ENCODE results near the gene PPP4R2. TPM values are rescaled to one million over a fixed set of nuclear protein-coding genes. Genes with fewer than 3 reads are reported as not detected.

Gene PPP4R2
- total RNA-seq, 1 donor from 2014 or later, result 33.0 TPM

DNA sequence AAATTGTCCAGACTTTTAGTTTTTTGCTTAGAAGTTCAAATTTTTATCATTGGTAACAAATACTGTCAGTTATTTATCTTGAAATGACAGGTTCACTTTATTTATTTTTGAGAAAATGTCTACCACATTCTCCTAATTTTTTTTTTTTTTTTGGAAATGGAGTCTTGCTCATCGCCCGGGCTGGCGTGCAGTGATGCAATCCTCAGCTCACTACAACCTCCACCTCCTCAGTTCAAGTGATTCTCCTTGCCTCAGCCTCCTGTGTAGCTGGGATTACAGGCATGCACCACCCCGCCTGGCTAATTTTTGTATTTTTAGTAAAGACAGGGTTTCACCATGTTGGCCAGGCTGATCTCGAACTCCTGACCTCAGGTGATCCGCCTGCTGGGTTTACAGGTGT lies 48.8 kb downstream of the PPP4R2 start:
- H3K4me3 ChIP-seq (ENCODE audit: low read depth, low read length), result no peak overlapping the region
- TF ChIP-seq, protein P1, sequence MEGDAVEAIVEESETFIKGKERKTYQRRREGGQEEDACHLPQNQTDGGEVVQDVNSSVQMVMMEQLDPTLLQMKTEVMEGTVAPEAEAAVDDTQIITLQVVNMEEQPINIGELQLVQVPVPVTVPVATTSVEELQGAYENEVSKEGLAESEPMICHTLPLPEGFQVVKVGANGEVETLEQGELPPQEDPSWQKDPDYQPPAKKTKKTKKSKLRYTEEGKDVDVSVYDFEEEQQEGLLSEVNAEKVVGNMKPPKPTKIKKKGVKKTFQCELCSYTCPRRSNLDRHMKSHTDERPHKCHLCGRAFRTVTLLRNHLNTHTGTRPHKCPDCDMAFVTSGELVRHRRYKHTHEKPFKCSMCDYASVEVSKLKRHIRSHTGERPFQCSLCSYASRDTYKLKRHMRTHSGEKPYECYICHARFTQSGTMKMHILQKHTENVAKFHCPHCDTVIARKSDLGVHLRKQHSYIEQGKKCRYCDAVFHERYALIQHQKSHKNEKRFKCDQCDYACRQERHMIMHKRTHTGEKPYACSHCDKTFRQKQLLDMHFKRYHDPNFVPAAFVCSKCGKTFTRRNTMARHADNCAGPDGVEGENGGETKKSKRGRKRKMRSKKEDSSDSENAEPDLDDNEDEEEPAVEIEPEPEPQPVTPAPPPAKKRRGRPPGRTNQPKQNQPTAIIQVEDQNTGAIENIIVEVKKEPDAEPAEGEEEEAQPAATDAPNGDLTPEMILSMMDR (conservative IDR thresholded peaks at IDR 0.05; ENCODE audit: low read depth, low read length), result no peak
- DNase-seq (ENCODE audit: low read depth), result no peak

DNA sequence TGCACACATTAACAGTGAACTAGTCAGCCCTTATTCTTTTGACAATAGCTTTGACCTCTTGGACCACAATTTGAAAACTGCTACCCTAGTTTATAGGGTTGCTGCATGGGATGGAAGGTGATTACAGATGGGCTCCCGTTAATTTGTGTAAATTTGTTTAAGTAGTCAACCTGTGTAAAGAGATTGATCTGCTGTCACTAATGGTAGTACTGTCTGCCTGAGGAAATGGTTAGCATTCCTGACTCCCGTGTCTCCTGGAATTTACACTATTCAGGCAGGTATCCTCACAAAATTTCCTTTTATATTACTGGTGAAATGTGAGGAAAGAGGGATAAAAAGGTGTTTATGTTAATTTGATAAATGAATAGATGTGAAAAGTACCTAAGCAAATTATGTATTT lies 49.6 kb downstream of the PPP4R2 start:
- H3K4me3 ChIP-seq (ENCODE audit: low read depth, low read length), result no peak overlapping the region
- TF ChIP-seq, protein P1 (conservative IDR thresholded peaks at IDR 0.05; ENCODE audit: low read depth, low read length), result no peak
- DNase-seq (ENCODE audit: low read depth), result no peak

GRCh38 chr3:73049319-73049718 lies 52.7 kb downstream of the PPP4R2 start:
- no peak overlapping the region for H3K4me3 ChIP-seq (ENCODE audit: low read depth, low read length)
- TF ChIP-seq, protein P1 (conservative IDR thresholded peaks at IDR 0.05; ENCODE audit: low read depth, low read length), result no peak
- no peak for DNase-seq (ENCODE audit: low read depth)

DNA sequence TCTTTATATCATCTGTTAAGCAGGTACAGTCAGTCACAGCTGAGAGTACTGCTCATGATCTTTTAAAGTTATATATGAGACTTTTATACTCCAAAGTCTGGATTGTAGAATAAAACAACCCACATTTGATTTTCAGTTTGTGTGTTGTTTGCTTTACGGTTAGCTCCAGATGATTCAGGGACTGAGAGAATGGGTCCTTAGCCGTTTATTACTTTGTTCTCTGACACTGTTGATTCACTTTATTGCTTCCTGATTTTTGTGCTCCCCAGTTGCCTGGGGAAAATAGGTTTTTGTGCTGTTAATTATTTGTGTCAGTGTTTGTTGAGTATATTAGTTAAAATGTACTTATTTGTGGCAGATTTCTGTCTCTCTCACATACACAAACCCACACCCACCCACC lies 56.2 kb downstream of the PPP4R2 start:
- H3K4me3 ChIP-seq (ENCODE audit: low read depth, low read length), result no peak overlapping the region
- no peak for DNase-seq (ENCODE audit: low read depth)
- TF ChIP-seq, protein P1 (conservative IDR thresholded peaks at IDR 0.05; ENCODE audit: low read depth, low read length), result no peak

GRCh38 chr3:73055583-73055982 lies 59.0 kb downstream of the PPP4R2 start:
- no peak overlapping the region for H3K4me3 ChIP-seq (ENCODE audit: low read depth, low read length)
- TF ChIP-seq, protein P1 (conservative IDR thresholded peaks at IDR 0.05; ENCODE audit: low read depth, low read length), result no peak
- DNase-seq (ENCODE audit: low read depth), result no peak

GRCh38 chr3:73056014-73056844 lies 59.6 kb downstream of the PPP4R2 start:
- no peak overlapping the region for H3K4me3 ChIP-seq (ENCODE audit: low read depth, low read length)
- peak; percentile 30 for DNase-seq (ENCODE audit: low read depth)
- TF ChIP-seq, protein P1 (conservative IDR thresholded peaks at IDR 0.05; ENCODE audit: low read depth, low read length), result peak; percentile 65

DNA sequence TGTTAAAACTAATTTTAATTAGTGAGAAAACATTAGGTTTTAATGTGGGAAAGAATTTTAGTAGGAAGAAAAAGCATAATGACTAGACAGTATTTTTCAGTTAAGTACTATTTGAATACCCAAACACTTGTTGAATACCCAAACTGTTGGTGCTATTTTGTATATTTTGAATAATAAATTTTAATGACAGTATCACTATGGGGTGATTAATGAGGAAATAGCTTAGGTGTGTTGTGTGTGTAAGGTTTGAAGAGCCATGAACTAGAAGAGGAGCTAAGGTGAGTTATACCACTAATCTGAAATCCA lies 60.2 kb downstream of the PPP4R2 start:
- H3K4me3 ChIP-seq (ENCODE audit: low read depth, low read length), result no peak overlapping the region
- no peak for DNase-seq (ENCODE audit: low read depth)
- TF ChIP-seq, protein P1 (conservative IDR thresholded peaks at IDR 0.05; ENCODE audit: low read depth, low read length), result no peak
